ENCODE data around the gene FOXD2. TPM values are rescaled to one million over a fixed set of nuclear protein-coding genes. Genes with fewer than 3 reads are reported as not detected.
"Not testable (repeated sequence)": the region's sequence is repeated elsewhere in the genome, so short reads cannot be mapped to it uniquely, and the experiment has no call there.

The FOXD2 gene
- total RNA-seq, 1 experiment from 2014 or later = 2.8 TPM

- DNase-seq (ENCODE audit: low spot score) = no peak
These were observed 2.2 kb downstream of the FOXD2 start for GRCh38 chr1:47439819-47440598.

GRCh38 chr1:47440599-47441081 lies 2.8 kb downstream of the FOXD2 start:
- no peak for DNase-seq (ENCODE audit: low spot score)

DNA sequence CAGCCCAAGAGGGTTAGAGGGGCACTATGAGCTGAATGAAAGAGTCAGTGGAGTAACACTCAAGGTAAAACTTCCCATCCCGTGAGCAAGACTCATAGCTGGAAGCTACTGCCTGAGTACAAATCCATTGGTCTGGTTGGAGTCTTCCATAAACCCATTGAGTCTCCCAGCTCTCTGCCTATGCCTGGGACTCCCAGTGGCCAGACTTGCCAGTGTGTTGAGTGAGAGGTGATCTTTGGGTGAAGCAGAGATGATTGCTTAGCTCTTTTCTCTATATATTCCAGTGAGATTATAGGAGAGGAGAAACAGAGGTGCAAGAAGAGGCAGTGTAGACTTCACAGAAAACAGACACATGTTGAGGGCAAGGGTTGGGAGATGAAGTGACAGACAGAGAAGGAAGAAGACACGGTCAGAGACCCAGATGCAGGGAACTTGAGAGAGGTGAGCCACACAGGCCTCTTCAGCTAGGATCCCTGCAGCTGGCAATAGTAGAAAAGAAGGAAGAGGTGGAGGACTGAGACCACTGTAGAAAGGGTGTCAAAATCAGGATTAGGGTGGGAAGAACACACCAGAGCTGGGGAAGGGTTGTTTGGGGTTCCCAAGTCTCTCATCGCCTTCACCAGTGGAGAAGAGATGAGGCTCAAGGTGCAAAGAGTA lies 3.7 kb downstream of the FOXD2 start:
- DNase-seq (ENCODE audit: low spot score) = no peak

- no peak for DNase-seq (ENCODE audit: low spot score)
These were observed 4.4 kb downstream of the FOXD2 start for GRCh38 chr1:47442202-47442601.

- no peak for DNase-seq (ENCODE audit: low spot score)
These were observed 5.1 kb downstream of the FOXD2 start for GRCh38 chr1:47442842-47443529.

DNA sequence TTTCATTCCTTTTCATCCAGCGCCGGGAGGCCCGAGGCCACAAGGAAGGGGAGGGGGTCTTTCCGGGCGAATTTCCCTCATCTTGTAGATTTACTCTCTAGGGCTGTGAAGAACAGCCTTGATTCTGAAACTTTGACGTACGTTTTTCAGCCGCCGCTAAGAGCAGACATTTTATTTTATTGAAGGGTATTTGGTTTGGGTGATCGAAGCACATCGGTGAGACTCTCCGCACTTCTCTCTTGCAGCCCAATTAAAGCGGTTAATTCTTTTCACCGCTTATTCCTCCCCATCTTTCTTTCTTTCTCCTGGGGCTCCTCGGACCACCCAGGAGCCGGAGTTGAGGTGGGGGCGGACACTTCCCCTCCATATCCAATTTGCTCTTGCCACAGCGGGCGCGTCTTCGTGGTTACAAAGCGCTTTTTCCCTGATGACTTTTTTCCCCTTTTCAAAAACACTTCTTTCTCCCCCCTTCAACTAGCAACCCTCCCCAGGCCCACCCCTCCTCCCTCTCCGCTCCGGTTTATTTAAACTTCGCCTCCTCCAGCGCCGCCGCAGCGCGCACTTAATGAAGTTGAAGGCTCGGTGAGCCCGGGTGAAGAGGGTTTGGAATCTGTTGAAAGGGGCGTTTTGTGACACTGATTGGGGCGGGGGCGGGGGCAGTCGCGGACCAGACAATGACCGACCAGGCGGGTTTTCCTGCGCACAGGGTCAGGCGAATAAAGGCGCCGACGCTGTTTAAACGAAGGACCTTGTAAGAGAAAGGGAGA lies 5.9 kb downstream of the FOXD2 start:
- DNase-seq (ENCODE audit: low spot score) = no peak

DNA sequence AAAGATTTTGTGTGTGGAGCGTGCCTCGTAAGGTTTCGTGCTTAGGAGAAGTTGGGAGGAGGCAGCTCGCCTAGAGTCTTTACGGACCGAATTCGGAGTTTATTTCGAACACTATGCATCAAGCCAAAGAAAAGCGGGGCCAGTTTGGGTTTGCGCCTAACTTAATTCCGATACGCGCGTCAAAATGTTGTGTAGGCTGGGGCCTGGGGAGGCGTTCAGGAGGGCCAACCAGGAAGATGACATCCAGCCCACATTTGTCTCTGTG lies 6.4 kb downstream of the FOXD2 start:
- no peak for DNase-seq (ENCODE audit: low spot score)

- peak; percentile 8 for DNase-seq (ENCODE audit: low spot score)
These were observed 7.0 kb downstream of the FOXD2 start for GRCh38 chr1:47444562-47445465.

DNA sequence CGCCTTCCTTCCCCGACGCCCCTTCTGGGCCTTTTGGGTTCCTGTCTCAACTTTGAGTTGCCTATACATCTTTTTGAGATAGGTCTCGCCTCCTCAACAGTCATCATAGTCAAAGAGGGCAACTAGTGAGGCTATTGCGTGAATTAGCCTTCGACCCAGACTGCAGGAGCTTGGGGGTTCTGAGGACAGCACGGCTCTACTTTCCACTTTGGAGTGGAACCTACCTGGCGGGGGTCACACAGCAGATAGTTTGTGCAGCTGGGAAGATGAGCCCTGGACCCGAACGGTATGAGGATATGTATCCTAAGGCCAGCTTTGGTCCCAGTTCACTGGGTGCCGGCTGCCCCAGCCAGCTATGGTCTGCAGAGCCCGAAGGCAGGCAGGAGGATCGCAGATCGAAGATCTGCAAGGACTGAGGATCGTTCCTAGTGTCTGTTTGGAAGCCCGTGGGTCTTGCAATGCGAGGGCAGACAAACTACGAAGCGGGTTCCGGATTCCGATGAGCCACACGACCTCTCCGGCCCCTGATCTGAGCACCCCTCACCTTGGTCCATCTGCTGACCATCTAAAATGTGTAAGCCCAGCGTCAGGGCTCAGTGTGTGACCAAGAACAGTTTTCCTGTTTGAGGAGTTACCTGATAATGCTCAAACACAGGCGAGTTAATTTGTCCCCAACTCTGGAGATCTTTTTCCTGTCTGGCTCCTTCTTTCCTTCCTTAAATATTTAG lies 8.1 kb downstream of the FOXD2 start:
- no peak for DNase-seq (ENCODE audit: low spot score)

- DNase-seq (ENCODE audit: low spot score) = no peak
These were observed 10.8 kb downstream of the FOXD2 start for GRCh38 chr1:47448462-47449222.

DNA sequence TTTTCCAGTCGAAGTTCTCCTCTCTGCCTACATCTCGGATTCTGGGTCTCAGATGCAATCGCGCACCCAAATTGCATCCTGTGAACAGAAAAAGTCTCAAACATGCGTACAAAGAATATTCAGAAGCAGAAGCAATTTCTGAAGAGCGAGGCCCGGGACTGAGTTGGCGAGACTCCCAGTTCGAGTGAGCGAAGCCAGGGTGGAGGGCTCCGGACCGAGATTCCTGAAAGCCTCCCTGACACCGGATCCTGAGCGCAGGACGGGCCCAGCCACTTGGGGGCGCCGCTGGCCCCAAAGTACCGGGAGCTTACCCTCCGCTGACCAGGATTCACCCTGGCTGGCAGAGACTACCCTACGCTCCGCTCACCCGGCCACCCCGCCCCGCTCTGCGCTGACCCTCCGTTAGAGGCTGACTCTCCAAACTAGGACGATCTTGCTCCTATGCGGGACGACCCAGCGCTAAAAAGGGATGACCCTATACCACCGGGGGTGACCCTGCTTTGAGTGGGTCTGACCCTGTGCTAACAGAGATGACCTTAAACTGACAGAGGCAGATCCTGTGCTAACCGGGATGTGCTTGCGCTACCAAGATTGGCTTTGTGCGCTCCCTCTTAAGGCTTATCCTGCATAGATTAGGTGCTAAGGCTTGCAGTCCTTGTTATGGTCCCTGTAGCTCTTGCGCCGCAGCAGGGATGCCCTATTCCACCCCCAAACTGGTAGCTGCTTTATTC lies 12.1 kb downstream of the FOXD2 start:
- DNase-seq (ENCODE audit: low spot score) = peak; percentile 36

DNA sequence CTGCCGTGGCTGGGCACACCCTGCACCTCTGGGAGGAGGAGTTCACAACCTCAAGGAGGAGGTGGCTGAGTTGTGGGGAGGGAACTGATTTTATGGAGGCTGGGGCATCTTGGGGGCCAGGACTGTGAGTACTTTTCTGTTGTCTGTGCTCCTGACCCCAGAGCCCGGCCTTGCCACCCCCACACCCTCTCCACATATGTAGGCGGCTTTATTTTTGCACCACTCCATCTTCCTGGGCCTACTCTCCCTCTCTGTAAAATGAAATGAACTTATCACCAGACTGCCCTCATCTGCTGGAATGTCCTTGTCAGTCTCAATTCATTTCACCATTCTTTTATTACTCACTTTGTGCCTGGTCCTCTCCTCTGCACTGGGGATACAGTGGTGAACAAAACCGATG lies 12.8 kb downstream of the FOXD2 start:
- no peak for DNase-seq (ENCODE audit: low spot score)

- DNase-seq (ENCODE audit: low spot score) = no peak
These were observed 14.6 kb downstream of the FOXD2 start for GRCh38 chr1:47452426-47452825.

- DNase-seq (ENCODE audit: low spot score) = peak; percentile 22
These were observed 16.1 kb downstream of the FOXD2 start for GRCh38 chr1:47453910-47454309.

DNA sequence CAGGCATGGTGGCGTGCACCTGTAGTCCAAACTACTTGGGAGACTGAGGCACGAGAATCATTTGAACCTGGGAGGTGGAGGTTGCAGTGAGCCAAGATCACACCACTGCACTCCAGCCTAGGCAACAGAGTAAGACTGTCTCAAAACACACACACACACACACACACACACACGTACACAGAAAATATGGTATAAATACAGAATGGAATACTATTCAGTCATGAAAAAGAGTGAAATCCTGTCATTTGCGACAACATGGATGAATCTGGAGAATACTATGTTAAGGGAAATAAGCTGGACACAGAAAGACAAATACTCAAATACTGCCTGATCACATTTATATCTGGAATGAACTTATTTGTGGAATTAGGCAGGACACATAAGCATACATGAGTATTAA lies 18.4 kb downstream of the FOXD2 start:
- DNase-seq (ENCODE audit: low spot score) = no peak

DNA sequence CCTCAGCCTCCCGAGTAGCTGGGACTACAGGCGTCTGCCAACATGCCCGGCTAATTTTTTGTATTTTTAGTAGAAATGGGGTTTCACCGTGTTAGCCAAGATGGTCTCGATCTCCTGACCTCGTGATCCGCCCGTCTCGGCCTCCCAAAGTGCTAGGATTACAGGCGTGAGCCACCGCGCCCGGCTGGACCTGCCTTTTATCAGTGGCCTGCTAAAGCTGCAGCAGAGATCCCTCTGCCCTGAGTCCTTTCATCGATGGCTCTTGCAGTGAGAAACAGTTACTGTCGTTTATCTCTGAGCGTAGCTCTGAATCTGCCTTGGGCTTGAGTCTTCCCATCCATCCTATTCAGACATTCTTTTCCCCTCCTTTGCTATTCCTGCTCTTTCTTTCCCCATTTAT lies 19.7 kb downstream of the FOXD2 start:
- DNase-seq (ENCODE audit: low spot score) = not testable (repeated sequence)

DNA sequence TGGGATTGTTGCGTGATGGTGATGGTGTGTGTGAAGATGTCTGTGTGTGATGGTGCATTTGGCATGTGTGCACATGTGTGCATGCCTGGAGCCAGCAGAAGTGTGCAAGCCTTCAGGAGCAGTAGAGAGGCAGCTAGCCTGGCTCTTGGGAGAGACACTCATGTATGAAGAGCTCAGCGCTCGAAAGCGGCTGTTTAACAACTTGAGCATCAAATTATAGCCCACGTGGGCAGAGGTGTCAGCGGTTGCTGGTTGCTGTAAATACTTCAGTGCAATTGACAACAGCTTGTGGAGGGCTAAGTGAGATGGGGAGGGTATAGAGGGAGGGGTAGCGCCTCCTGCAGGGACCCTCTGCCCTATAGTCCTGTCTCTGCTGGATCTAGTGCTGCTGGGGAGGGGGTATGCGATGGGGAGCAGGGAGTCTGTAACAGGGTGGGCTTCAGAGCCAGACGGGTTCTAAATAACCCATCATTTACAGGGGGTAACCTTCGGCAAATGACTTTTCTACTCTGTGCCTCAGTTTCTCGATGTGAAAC lies 21.5 kb downstream of the FOXD2 start:
- no peak for DNase-seq (ENCODE audit: low spot score)

DNA sequence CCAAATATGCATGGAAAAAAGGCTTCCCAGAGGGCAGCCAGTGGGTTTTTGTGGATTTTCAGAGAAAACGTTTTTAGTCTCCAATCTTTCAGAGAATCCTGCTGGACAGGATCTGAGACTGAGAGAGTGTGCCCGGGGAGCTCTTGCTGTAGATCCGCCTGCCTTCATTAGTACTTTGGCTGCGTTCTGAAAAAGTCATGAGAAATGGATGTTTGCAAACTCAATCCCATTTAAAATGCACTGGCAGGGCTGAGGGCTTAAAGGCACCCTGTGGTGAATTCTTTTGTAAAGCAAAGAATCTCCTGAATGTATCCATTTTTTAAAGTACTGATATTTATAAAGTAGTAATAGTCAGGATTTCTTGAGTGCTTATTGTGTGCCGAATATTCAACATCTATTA lies 22.2 kb downstream of the FOXD2 start:
- DNase-seq (ENCODE audit: low spot score) = no peak

DNA sequence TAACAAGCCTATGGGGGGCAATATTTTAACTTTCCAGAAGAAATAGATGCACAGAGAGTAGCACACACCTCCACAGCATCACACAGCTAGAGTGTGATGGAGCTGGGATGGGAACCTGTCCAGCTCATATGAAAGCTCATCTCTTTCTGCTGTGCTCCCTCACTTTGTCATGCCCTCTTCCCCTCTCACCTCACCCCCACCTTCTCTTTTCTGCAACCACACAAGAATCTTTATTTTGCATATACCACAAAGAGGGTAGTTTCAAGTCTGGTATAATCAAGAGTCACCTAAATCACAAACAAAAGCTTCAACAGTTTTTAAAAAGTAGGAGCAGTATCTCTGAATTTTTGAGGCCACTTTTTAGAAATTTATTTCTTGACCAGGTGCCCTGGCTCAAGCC lies 22.6 kb downstream of the FOXD2 start:
- DNase-seq (ENCODE audit: low spot score) = no peak

All from HT-29 (cell line).